B cell (primary cell): ENCODE results near the gene TSPAN18.

Experiments
- CTCF ChIP-seq: fragments of 200-600 bp; IDR thresholded peaks from one replicate; pipeline ENCODE4 v1.8.0; 2022; ENCODE audit warnings: antibody characterized with exemption, mild to moderate bottlenecking
- EZH2 ChIP-seq: IDR thresholded peaks from 2 replicates; pipeline ENCODE4 v1.6.1; 2012; ENCODE audit warnings: borderline replicate concordance, low read depth, mild to moderate bottlenecking, moderate library complexity, low read length; ENCODE audit not compliant: insufficient read depth, poor library complexity, severe bottlenecking

- no peak for TF ChIP-seq EZH2
- TF ChIP-seq CTCF, result no peak
Observed at GRCh38 chr11:44718057-44718456, 8.7 kb upstream of the TSPAN18 start.
